ENCODE measurements around the gene ZNF200. TPM values are rescaled to one million over a fixed set of nuclear protein-coding genes. Genes with fewer than 3 reads are reported as not detected.

The ZNF200 gene
- total RNA-seq, 4 donors from 2014 or later = 4.1 to 17.6 (median 10.7) TPM

DNA sequence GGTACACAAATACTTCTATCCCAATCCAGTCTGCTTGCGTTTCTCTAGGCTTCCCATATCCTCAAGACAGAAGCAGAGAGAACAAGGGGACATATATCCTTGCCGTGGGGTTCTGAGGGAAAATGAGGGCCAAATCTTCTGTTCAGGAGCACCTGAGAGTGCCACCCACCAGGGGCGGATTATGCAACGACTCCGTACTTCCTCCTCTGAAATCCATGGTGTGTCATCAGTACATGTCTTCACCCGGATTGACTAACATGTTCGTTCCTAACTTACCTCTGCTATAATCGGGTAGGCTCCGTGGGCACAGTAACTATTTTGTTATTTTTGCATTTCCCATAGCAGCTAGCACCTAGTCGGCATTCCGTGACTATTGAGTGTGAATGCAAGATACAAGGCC, 7.8 kb upstream of the ZNF200 start:
- Histone ChIP-seq H3K27me3 (no peaks in the 10 kb centered on the region), H3K27ac (no peak overlapping the region), H3K4me3 (no peak overlapping the region), H3K9me3 (no peaks in the 10 kb centered on the region), H3K36me3 (no peaks in the 10 kb centered on the region), H3K4me1 (no peaks in the 10 kb centered on the region)
- DNase-seq = no peak
- intact Hi-C loops (cut with DNase I; ENCODE audit: low total_unique reads) = no loop called here
- no peak for TF ChIP-seq POLR2A (IDR thresholded peaks at IDR 0.05)
- TF ChIP-seq, protein P1, sequence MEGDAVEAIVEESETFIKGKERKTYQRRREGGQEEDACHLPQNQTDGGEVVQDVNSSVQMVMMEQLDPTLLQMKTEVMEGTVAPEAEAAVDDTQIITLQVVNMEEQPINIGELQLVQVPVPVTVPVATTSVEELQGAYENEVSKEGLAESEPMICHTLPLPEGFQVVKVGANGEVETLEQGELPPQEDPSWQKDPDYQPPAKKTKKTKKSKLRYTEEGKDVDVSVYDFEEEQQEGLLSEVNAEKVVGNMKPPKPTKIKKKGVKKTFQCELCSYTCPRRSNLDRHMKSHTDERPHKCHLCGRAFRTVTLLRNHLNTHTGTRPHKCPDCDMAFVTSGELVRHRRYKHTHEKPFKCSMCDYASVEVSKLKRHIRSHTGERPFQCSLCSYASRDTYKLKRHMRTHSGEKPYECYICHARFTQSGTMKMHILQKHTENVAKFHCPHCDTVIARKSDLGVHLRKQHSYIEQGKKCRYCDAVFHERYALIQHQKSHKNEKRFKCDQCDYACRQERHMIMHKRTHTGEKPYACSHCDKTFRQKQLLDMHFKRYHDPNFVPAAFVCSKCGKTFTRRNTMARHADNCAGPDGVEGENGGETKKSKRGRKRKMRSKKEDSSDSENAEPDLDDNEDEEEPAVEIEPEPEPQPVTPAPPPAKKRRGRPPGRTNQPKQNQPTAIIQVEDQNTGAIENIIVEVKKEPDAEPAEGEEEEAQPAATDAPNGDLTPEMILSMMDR (IDR thresholded peaks at IDR 0.05) = no peak

DNA sequence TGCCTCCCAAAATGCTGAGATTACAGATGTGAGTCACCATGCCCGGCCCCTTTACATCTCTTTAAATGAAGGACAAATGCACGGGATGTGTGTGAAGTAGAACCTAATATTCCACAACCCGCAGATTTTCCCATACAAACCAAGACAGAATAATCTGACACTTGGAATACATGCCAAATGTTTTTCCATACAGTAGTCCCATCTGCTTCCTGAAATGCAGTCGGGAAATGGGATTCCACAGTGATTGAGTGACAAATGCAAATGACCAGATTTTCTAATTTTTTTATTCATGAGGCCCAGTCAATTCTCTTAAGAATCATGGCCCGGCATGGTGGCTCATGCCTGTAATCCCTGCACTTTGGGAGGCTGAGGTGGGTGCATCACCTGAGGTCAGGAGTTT, 6.8 kb upstream of the ZNF200 start:
- DNase-seq = no peak
- TF ChIP-seq, protein P1 (IDR thresholded peaks at IDR 0.05) = no peak
- TF ChIP-seq POLR2A (IDR thresholded peaks at IDR 0.05) = no peak
- Histone ChIP-seq H3K4me3 (no peak overlapping the region), H3K9me3 (no peaks in the 10 kb centered on the region), H3K36me3 (no peaks in the 10 kb centered on the region), H3K27ac (no peak overlapping the region), H3K27me3 (no peaks in the 10 kb centered on the region), H3K4me1 (no peaks in the 10 kb centered on the region)
- intact Hi-C loops (cut with DNase I; ENCODE audit: low total_unique reads) = no loop called here

DNA sequence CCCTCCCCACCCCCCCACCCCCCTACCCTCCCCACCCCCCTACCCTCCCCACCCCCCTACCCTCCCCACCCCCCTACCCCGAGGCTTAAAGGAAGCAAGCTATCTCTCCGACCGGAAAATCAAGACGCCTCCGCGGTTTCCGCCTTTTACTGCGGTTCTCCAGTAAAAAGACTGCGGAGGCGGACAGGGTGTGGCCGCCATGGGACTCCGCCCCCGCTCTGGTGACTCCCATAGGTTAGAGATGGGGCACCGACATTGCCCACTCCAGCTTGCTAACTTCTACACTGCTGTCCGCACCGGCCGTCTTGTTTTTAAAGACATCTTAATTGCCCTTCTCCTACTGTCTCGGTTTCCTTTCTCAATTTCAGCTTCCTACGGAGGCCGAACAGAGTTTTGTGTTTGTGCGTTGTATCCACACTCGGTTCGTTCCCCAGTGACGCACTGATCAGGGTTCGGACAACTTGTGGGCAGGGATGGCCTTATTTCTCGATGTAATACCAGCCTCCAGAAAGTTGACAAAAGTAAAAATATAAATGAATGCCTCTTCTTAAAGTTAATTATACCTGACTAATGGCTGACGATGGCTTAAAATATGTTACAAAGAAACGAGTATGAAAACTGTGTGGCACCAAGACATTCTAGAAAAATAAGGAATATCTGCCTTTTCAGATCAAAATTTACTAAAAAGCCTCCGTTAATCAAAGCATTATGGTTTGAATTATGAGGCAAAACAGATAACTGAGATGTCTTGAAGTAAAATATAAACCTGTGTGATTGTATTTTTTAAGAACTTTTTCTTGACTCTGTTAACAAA, 1.1 kb upstream of the ZNF200 start:
- H3K4me3 ChIP-seq = no peak overlapping the region
- peak; percentile 35 to 37 for DNase-seq
- no peak overlapping the region for H3K27ac ChIP-seq
- H3K36me3 ChIP-seq = no peaks in the 10 kb centered on the region
- H3K27me3 ChIP-seq = no peaks in the 10 kb centered on the region
- no peaks in the 10 kb centered on the region for H3K9me3 ChIP-seq
- intact Hi-C loops (cut with DNase I; ENCODE audit: low total_unique reads) = no loop called here
- H3K4me1 ChIP-seq = peaks cover 0 to 5% of the 10 kb centered on the region in 2 donors
- TF ChIP-seq POLR2A (IDR thresholded peaks at IDR 0.05) = no peak
- TF ChIP-seq, protein P1 (IDR thresholded peaks at IDR 0.05) = no peak

DNA sequence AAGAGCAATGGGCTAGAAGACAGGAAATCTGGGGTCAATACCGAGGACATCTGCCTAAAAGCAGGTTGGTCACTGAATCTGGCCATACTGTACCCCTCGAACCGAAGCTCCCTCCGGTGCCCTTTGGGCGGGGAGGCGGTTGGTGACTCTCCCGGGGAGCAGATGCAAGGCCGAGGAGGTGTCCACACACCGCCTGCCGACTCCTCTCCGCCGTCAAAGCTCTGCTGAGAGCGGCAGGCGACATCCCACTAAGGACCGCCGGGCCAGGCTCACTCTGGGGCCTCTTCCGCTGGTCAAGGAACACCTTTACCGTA, 458 bp downstream of the ZNF200 start:
- no peak for DNase-seq
- no peak for TF ChIP-seq POLR2A (IDR thresholded peaks at IDR 0.05)
- TF ChIP-seq, protein P1 (IDR thresholded peaks at IDR 0.05) = no peak
- Histone ChIP-seq H3K9me3 (no peaks in the 10 kb centered on the region), H3K4me1 (peaks cover 0 to 5% of the 10 kb centered on the region in 2 donors), H3K27ac (peak overlapping the region; percentile 96 to 99), H3K27me3 (no peaks in the 10 kb centered on the region), H3K4me3 (peak overlapping the region; percentile 69 to 79), H3K36me3 (no peaks in the 10 kb centered on the region)
- intact Hi-C loops (cut with DNase I; ENCODE audit: low total_unique reads) = no loop called here

DNA sequence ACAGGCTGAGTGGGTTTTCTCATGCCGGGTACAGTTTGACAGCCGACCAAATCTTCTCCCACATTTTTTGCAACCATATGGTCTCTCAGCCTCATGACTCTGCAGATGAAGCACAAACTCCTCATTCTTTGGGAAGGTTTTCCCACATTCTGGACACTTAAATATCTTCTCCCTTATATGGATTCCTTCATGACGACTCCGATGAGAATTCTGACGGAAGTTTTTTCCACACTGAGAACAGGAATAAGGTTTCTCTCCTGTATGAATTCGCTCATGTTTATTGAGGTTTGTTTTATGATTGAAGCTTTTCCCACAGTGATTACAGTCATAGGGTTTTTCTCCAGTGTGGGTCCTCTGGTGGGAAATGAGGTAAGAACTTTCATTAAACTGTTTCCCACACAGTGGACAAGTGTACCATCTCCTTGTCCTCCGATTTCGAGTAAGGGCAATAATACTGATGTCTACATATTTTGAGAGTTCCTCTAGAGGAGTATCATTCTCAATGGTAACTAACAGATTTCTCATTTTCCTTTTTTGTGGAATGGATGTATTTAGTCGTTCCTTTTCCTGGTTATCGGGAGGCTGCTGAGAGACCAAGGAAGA, 10.9 kb downstream of the ZNF200 start:
- intact Hi-C loops (cut with DNase I; ENCODE audit: low total_unique reads) = no loop called here
- Histone ChIP-seq H3K36me3 (no peaks in the 10 kb centered on the region), H3K27me3 (no peaks in the 10 kb centered on the region), H3K9me3 (peaks cover 0 to 78% of the 10 kb centered on the region in 2 donors), H3K27ac (no peak overlapping the region), H3K4me1 (no peaks in the 10 kb centered on the region), H3K4me3 (no peak overlapping the region)
- no peak for DNase-seq
- TF ChIP-seq, protein P1 (IDR thresholded peaks at IDR 0.05) = no peak
- no peak for TF ChIP-seq POLR2A (IDR thresholded peaks at IDR 0.05)
